HG03108 (cell line): ENCODE results near the gene CNR2.
"Not testable (repeated sequence)": the region's sequence is repeated elsewhere in the genome, so short reads cannot be mapped to it uniquely, and the experiment has no call there.

Experiments
- ATAC-seq: cut with Tn5 transposase; IDR thresholded peaks from one replicate; pipeline ENCODE4 v1.9.1; 2021; ENCODE audit warnings: moderate library complexity; ENCODE audit not compliant: unreplicated experiment

CNR2 gene

GRCh38 chr1:23913212-23913880, at the start of gene CNR2:
TSS of gene CNR2 (minus strand) at chr1:23913362. CDS start at chr1:23875617, 37,745 bp downstream.
- no peak for ATAC-seq

GRCh38 chr1:23960291-23961020, 47.3 kb upstream of the CNR2 start:
- ATAC-seq, result no peak

- peak; percentile 74 for ATAC-seq
Measured at GRCh38 chr1:23959461-23960290, 46.5 kb upstream of the CNR2 start, which contains the start of gene PNRC2. TSS of gene PNRC2 (plus strand) at chr1:23959828. CDS start at chr1:23961458, 1,630 bp downstream.

GRCh38 chr1:23958810-23959460, 45.8 kb upstream of the CNR2 start:
- peak; percentile 60 for ATAC-seq

- ATAC-seq, result not testable (repeated sequence)
Measured at GRCh38 chr1:23958040-23958809, 45.1 kb upstream of the CNR2 start.

- ATAC-seq, result no peak
Measured at GRCh38 chr1:23957096-23957495, 43.9 kb upstream of the CNR2 start.

- ATAC-seq, result no peak
Measured at GRCh38 chr1:23953020-23953419, 39.9 kb upstream of the CNR2 start.

GRCh38 chr1:23947366-23947765, 34.2 kb upstream of the CNR2 start:
- ATAC-seq, result no peak

GRCh38 chr1:23936481-23937176, 23.5 kb upstream of the CNR2 start:
- ATAC-seq, result no peak

- no peak for ATAC-seq
Measured at GRCh38 chr1:23931491-23931880, 18.3 kb upstream of the CNR2 start.

GRCh38 chr1:23930861-23931490, 17.8 kb upstream of the CNR2 start:
- no peak for ATAC-seq

GRCh38 chr1:23930270-23930669, 17.1 kb upstream of the CNR2 start:
- ATAC-seq, result no peak

GRCh38 chr1:23928789-23929188, 15.6 kb upstream of the CNR2 start:
- ATAC-seq, result no peak

GRCh38 chr1:23927097-23927496, 13.9 kb upstream of the CNR2 start:
- ATAC-seq, result no peak

- no peak for ATAC-seq
Measured at GRCh38 chr1:23925279-23925678, 12.1 kb upstream of the CNR2 start.

GRCh38 chr1:23924601-23925000, 11.4 kb upstream of the CNR2 start:
- ATAC-seq, result no peak

GRCh38 chr1:23923592-23924499, 10.7 kb upstream of the CNR2 start:
- no peak for ATAC-seq

- no peak for ATAC-seq
Measured at GRCh38 chr1:23922321-23922943, 9.3 kb upstream of the CNR2 start.
